GM12865 (cell line): ENCODE data around the gene HERC4.
"Not testable (repeated sequence)": the region's sequence is repeated elsewhere in the genome, so short reads cannot be mapped to it uniquely, and the experiment has no call there.

Experiments used
- DNase-seq: peaks from one replicate; pipeline ENCODE4 v3.0.0; 2010; ENCODE audit warnings: low read depth
- H3K4me3 ChIP-seq: 2 replicates; pipeline ENCODE4 v1.5.1; 2011; ENCODE audit warnings: mild to moderate bottlenecking, low read depth, low read length, control low read depth
- CTCF ChIP-seq: IDR thresholded peaks from 2 replicates; pipeline ENCODE4 v1.5.1; 2011; ENCODE audit warnings: low read length, control low read depth, low read depth, inconsistent platforms; ENCODE audit not compliant: insufficient read depth; ENCODE audit errors: missing control alignments

The HERC4 gene

DNA sequence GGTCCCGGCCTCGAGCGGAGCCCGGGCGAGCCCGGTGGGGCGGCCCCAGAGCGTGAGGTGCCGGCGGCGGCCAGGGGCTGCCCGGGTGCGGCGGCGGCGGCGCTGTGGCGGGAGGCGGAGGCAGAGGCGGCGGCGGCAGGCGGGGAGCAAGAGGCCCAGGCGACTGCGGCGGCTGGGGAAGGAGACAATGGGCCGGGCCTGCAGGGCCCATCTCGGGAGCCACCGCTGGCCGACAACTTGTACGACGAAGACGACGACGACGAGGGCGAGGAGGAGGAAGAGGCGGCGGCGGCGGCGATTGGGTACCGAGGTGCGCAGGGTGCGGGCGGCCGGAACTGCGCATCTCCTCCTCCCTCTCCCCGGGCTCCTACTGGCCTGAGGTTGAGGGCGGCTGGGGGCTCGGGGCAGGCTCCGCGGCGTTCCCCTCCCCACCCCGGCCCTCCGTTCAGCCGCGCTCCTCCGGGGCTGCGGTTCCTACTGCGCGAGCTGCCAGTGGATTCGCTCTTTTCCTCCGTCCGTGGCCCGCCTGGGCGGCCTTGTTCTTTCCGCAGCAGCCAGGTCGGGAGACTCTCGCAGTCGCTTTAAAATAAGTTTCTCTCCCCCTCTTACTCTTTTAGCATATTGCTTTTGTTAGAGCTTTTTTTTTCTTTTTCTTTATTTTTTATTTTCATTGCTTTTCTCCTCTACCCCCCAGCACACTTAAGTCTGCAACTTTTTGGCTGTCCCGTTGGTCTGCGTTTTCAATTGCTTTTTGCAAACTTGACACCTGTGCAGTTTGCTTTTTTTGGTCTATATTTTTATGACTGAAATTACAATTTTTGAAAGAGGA is 190.0 kb downstream of the HERC4 start:
- peak overlapping the region; percentile 87 for H3K4me3 ChIP-seq
- peak; percentile 88 for DNase-seq
- TF ChIP-seq CTCF: no peak

DNA sequence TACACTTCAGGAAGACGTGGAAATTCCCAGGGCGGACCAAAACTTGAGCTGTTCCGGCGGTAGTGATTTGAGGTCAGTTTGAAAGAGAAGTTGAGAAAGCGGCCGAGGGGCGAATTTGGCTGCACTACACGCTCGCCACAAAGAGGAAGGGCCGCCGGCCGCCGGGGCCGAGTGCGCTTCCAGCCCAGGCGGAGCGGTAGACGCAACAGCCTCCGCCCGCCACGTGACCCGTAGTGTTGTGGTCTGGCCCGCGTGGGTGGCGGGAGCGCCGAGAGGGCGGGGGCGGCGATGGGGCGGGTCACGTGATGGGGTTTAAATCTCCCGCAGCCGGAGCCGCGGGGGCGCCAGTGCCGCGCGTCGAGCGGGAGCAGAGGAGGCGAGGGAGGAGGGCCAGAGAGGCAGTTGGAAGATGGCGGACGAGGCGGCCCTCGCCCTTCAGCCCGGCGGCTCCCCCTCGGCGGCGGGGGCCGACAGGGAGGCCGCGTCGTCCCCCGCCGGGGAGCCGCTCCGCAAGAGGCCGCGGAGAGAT is 190.7 kb downstream of the HERC4 start, which contains the start of gene SIRT1:
Gene SIRT1, plus strand, starts transcription at position 344 of the 529 bp plus-strand sequence. Its CDS starts 66 bp downstream, at position 410.
- H3K4me3 ChIP-seq: peak within 1 kb of the TSS; percentile 87
- peak; percentile 98 for DNase-seq
- TF ChIP-seq CTCF: no peak

DNA sequence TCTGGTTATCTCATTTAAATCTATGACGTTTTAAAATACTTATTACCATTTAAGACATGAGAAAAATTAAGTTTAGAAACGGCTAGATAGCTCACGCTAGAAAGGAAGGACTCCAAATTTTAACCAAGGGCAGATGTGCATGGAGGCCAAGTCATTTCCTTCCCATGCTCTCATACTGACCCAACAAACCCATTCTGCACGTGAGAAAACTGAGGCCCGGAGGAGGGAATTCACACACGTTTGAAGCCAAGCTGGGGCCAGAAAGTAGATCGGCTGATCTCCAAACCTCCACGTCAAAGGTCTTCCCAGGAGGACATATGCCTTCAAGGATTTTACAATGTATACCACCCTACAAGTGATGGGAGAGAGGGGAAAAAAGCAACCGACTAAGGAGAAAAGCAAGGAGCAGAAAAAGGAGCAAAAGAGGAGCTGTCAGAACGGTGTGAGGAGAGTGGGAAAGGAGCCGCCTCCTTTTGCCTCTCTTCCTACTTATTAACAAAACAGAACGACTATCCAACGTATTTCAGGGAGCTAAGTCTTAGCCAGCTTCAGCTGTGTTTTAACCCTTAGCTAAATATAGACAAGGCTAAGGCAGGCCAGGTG is 191.3 kb downstream of the HERC4 start:
- DNase-seq: peak; percentile 70
- TF ChIP-seq CTCF: no peak
- peak overlapping the region; percentile 87 for H3K4me3 ChIP-seq

DNA sequence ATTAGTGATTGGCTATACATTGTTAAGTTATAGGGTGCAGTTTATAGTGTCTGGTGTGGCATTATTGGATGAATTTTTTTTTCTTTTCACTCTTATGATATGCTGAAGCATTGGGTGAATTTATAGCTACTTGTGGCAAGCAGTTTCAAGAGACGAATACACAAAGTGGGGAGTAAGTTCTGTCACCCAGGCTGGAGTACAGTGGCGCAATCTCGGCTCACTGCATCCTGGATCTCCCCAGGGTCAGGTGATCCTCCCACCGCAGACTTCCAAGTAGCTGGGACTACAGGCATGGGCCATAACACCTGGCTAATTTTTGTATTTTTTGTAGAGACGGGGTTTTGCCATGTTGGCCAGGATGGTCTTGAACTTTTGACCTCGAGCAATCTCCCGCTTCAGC is 196.9 kb downstream of the HERC4 start:
- no peak for TF ChIP-seq CTCF
- no peak overlapping the region for H3K4me3 ChIP-seq
- DNase-seq: no peak

DNA sequence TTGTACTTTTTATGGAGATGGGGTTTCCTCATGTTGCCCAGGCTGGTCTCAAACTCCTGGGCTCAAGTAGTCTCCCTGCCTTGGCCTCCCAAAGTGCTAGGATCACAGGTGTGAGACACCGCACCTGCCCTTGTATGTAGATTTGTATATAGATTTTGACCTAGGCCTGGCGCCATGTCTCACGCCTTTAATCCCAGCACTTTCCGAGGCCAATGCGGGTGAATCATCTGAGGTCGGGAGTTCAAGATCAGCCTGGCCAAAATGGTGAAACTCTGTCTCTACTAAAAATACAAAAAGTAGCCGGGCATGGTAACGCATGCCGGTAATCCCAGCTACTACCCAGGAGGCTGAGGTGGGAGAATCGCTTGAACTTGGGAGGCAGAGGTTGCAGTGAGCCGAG is 197.7 kb downstream of the HERC4 start:
- not testable (repeated sequence) for DNase-seq, H3K4me3 ChIP-seq

DNA sequence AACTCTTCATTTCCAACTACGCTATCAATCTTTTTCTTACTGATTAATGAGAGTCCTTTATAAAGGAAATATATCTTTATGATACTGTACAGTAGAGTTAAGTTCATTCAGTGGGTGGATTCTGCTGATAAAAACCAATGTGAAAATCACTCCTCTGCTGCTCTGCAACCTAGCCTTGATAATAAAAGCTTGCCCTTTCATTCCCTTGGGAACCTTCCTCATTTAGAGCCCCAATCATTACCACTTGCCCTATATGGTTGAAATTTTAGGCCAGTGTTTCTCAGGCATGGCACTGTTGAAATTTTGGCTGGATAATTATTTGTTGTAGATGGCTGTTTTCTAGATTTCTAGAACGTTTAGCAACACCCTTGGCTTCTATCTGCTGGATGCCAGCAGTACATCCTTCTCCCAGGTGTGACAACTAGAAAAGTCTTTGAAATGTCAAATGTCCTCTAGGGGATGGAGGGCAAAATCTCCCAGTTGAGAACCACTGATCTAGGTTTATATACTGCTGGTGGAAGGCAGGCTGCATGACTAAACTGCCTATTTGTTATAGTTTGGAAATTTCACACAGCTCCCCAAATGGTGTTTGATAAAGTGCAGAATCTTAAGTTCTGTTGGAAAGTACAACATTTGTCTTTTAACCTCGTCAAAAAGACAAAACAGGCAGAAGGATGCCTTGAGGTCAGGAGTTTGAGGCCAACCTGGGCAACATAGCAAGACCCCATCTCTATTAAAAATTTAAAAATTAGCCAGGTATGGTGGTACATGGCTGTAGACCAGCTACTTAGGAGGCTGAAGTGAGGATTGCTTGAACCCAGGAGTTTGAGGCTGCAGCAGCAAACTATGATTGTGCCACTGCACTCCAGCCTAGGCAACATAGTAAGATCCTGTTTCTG is 199.5 kb downstream of the HERC4 start:
- no peak for DNase-seq
- TF ChIP-seq CTCF: no peak
- H3K4me3 ChIP-seq: no peak overlapping the region
